Endothelial cell (in vitro differentiated cells): Measurements from ENCODE around the gene LAPTM5. TPM values are rescaled to one million over a fixed set of nuclear protein-coding genes. Genes with fewer than 3 reads are reported as not detected.
"Not testable (repeated sequence)": the region's sequence is repeated elsewhere in the genome, so short reads cannot be mapped to it uniquely, and the experiment has no call there.

ENCODE experiments used
- DNase-seq: peaks from one replicate; pipeline ENCODE4 v3.0.0; 2021; ENCODE audit warnings: low spot score
- H3K27ac Mint-ChIP-seq: one replicate; pipeline ENCODE4 v1.8.0; 2021; ENCODE audit warnings: mixed read lengths, inconsistent platforms; ENCODE audit not compliant: unreplicated experiment
- H3K27me3 Mint-ChIP-seq: one replicate; pipeline ENCODE4 v1.8.0; 2021; ENCODE audit warnings: mild to moderate bottlenecking, moderate library complexity, mixed read lengths, inconsistent platforms; ENCODE audit not compliant: unreplicated experiment
- H3K36me3 Mint-ChIP-seq: one replicate; pipeline ENCODE4 v1.8.0; 2021; ENCODE audit warnings: mild to moderate bottlenecking, low read depth, mixed read lengths, inconsistent platforms; ENCODE audit not compliant: unreplicated experiment
- H3K4me1 Mint-ChIP-seq: one replicate; pipeline ENCODE4 v1.8.0; 2021; ENCODE audit warnings: mild to moderate bottlenecking, mixed read lengths, inconsistent platforms; ENCODE audit not compliant: unreplicated experiment
- H3K4me3 Mint-ChIP-seq: one replicate; pipeline ENCODE4 v1.8.0; 2021; ENCODE audit warnings: mild to moderate bottlenecking, mixed read lengths, inconsistent platforms; ENCODE audit not compliant: unreplicated experiment
- H3K9me3 Mint-ChIP-seq: one replicate; pipeline ENCODE4 v1.8.0; 2021; ENCODE audit warnings: mixed read lengths, inconsistent platforms; ENCODE audit not compliant: unreplicated experiment
- total RNA-seq: library from RNA; stranded (reverse); fragmentation: NEBNext Ultra II Directional; extraction: Animal tissue kit (Norgen Biotek cat#: 25700); gene quantifications from one replicate; pipeline ENCODE4 v1.2.1, GENCODE V29; 2021; ENCODE audit not compliant: unreplicated experiment
- TF ChIP-seq, protein P1 (sequence below): fragments of 200-600 bp; sonication (generic); IDR thresholded peaks from one replicate; pipeline ENCODE4 v1.5.0; 2021; ENCODE audit warnings: antibody characterized with exemption; ENCODE audit not compliant: unreplicated experiment

LAPTM5 gene
- total RNA-seq, 1 donor from 2014 or later, result 80.5 TPM

GRCh38 chr1:30771005-30771404, 13.4 kb upstream of the LAPTM5 start:
- Mint-ChIP-seq H3K36me3 (no peaks in the 10 kb centered on the region), H3K4me3 (no peak overlapping the region), H3K4me1 (peaks cover 25% of the 10 kb centered on the region), H3K27ac (no peak overlapping the region), H3K9me3 (no peaks in the 10 kb centered on the region), H3K27me3 (peaks cover 7% of the 10 kb centered on the region)
- TF ChIP-seq, protein P1, sequence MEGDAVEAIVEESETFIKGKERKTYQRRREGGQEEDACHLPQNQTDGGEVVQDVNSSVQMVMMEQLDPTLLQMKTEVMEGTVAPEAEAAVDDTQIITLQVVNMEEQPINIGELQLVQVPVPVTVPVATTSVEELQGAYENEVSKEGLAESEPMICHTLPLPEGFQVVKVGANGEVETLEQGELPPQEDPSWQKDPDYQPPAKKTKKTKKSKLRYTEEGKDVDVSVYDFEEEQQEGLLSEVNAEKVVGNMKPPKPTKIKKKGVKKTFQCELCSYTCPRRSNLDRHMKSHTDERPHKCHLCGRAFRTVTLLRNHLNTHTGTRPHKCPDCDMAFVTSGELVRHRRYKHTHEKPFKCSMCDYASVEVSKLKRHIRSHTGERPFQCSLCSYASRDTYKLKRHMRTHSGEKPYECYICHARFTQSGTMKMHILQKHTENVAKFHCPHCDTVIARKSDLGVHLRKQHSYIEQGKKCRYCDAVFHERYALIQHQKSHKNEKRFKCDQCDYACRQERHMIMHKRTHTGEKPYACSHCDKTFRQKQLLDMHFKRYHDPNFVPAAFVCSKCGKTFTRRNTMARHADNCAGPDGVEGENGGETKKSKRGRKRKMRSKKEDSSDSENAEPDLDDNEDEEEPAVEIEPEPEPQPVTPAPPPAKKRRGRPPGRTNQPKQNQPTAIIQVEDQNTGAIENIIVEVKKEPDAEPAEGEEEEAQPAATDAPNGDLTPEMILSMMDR, result no peak
- DNase-seq, result no peak

GRCh38 chr1:30770150-30770549, 12.6 kb upstream of the LAPTM5 start:
- Mint-ChIP-seq H3K9me3 (no peaks in the 10 kb centered on the region), H3K4me3 (no peak overlapping the region), H3K4me1 (peaks cover 25% of the 10 kb centered on the region), H3K27ac (no peak overlapping the region), H3K36me3 (no peaks in the 10 kb centered on the region), H3K27me3 (peaks cover 7% of the 10 kb centered on the region)
- TF ChIP-seq, protein P1, result no peak
- no peak for DNase-seq

DNA sequence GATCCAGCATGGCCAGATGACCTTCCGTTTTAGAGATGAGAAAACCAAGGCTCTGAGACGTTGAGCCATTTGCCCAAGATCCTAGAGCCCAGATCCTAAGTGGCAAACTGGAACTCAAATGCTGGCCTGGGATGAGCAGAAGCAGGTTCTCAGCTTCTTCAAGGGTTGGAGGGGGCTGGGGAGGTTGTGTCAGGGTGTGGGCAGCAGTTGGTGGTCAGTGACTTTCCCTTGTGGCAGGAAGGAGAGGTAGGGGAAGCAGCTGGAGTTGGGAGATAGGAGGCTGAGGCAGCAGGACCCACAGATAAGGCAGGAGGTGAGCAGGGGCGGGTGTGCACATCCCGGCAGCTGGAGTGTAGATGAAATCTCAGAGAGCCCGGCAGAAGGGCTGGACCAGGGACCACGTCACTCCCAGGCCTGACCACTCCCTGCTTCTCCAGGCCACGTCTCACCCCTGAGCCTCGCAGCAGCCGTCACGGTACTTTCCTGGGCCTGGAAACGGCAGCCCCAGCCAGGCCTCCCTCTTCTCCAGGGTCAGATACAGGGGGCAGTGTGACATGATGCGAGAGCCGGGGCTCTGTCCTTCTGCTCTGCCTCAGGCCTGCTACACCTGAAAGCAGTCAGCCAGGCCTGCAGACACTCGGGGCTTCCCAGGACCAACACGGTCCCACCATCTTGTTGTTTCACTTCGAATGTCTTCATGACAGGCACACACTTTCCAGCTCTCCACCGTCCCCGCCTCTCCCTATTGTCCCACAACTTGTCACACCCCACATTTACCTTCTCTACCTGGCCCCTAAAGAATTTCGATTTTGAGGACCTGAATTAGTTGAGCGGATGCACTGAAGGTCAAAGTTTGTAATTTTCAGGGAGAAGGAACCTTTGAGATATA, 11.5 kb upstream of the LAPTM5 start:
- no peaks in the 10 kb centered on the region for H3K9me3 Mint-ChIP-seq
- H3K27ac Mint-ChIP-seq, result peak overlapping the region; percentile 1
- H3K4me3 Mint-ChIP-seq, result no peak overlapping the region
- TF ChIP-seq, protein P1, result no peak
- peak; percentile 60 for DNase-seq
- peaks cover 25% of the 10 kb centered on the region for H3K4me1 Mint-ChIP-seq
- H3K36me3 Mint-ChIP-seq, result no peaks in the 10 kb centered on the region
- H3K27me3 Mint-ChIP-seq, result peaks cover 7% of the 10 kb centered on the region

GRCh38 chr1:30768159-30768829, 10.7 kb upstream of the LAPTM5 start:
- TF ChIP-seq, protein P1, result no peak
- H3K9me3 Mint-ChIP-seq, result no peaks in the 10 kb centered on the region
- no peaks in the 10 kb centered on the region for H3K36me3 Mint-ChIP-seq
- H3K4me3 Mint-ChIP-seq, result no peak overlapping the region
- no peak overlapping the region for H3K27ac Mint-ChIP-seq
- DNase-seq, result no peak
- peaks cover 12% of the 10 kb centered on the region for H3K27me3 Mint-ChIP-seq
- H3K4me1 Mint-ChIP-seq, result peaks cover 17% of the 10 kb centered on the region

GRCh38 chr1:30766948-30767347, 9.4 kb upstream of the LAPTM5 start:
- H3K27ac Mint-ChIP-seq, H3K36me3 Mint-ChIP-seq, DNase-seq, H3K4me3 Mint-ChIP-seq, H3K9me3 Mint-ChIP-seq: not testable (repeated sequence)
- Mint-ChIP-seq H3K4me1 (peaks cover 11% of the 10 kb centered on the region), H3K27me3 (peaks cover 10% of the 10 kb centered on the region)
